Panc1 (cell line): ENCODE data around the gene FANCC.

Experiments
- POLR2AphosphoS5 ChIP-seq: IDR thresholded peaks from 2 replicates; pipeline ENCODE4 v1.6.1; 2012; ENCODE audit warnings: mild to moderate bottlenecking, low read depth, low read length, moderate library complexity
- SIN3A ChIP-seq: IDR thresholded peaks from 2 replicates; pipeline ENCODE4 v1.6.1; 2012; ENCODE audit warnings: low read depth, mild to moderate bottlenecking, low read length, moderate library complexity, borderline replicate concordance; ENCODE audit not compliant: insufficient read depth
- TCF7L2 ChIP-seq: IDR thresholded peaks from 2 replicates; pipeline ENCODE4 v1.6.1; 2011; ENCODE audit warnings: mild to moderate bottlenecking, low read depth, low read length, inconsistent platforms
- TF ChIP-seq, protein P1 (sequence below): fragments of 450-650 bp; IDR thresholded peaks from 2 replicates; pipeline ENCODE4 v1.5.1; 2017; ENCODE audit warnings: mild to moderate bottlenecking
- TF ChIP-seq, protein P2 (sequence below), 2 experiments: IDR thresholded peaks; 2 replicates each; pipeline ENCODE4 v1.6.1; 2011 to 2012; ENCODE audit warnings: low read depth in 2 of 2, control low read depth in 1 of 2, low read length in 1 of 2, mild to moderate bottlenecking in 1 of 2, moderate library complexity in 1 of 2; ENCODE audit not compliant: insufficient read depth in 1 of 2

DNA sequence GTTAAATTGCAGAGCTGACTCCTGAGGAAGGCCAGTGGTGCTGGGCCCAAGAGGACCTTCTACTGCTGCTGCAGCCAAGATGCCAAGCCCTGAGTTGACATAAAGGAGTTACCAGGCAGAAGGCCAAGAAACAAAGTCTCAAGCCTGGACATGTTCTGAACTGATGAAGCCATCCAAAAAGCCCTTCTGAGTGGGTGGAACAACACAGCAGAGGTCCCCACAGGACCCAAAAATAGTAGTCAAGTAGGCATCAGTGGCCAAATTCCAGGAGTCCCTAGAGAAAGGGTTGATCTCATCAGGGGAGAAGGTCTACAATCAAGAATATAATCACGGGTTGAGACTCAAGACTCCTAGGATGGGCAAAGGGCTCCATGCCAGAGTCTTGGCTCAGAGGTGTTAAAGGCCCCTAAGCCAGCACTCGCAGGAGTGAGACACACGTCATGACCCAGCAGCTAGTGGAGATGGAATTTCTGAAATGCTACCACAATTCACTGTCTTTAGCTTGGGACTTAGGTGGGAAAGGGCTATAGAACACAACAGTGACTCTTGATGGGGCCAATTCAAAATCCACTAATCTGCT is 119.7 kb downstream of the FANCC start:
- TF ChIP-seq POLR2AphosphoS5 (no peak), TCF7L2 (no peak), SIN3A (no peak)
- TF ChIP-seq, protein P1, sequence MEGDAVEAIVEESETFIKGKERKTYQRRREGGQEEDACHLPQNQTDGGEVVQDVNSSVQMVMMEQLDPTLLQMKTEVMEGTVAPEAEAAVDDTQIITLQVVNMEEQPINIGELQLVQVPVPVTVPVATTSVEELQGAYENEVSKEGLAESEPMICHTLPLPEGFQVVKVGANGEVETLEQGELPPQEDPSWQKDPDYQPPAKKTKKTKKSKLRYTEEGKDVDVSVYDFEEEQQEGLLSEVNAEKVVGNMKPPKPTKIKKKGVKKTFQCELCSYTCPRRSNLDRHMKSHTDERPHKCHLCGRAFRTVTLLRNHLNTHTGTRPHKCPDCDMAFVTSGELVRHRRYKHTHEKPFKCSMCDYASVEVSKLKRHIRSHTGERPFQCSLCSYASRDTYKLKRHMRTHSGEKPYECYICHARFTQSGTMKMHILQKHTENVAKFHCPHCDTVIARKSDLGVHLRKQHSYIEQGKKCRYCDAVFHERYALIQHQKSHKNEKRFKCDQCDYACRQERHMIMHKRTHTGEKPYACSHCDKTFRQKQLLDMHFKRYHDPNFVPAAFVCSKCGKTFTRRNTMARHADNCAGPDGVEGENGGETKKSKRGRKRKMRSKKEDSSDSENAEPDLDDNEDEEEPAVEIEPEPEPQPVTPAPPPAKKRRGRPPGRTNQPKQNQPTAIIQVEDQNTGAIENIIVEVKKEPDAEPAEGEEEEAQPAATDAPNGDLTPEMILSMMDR: no peak
- TF ChIP-seq, protein P2, sequence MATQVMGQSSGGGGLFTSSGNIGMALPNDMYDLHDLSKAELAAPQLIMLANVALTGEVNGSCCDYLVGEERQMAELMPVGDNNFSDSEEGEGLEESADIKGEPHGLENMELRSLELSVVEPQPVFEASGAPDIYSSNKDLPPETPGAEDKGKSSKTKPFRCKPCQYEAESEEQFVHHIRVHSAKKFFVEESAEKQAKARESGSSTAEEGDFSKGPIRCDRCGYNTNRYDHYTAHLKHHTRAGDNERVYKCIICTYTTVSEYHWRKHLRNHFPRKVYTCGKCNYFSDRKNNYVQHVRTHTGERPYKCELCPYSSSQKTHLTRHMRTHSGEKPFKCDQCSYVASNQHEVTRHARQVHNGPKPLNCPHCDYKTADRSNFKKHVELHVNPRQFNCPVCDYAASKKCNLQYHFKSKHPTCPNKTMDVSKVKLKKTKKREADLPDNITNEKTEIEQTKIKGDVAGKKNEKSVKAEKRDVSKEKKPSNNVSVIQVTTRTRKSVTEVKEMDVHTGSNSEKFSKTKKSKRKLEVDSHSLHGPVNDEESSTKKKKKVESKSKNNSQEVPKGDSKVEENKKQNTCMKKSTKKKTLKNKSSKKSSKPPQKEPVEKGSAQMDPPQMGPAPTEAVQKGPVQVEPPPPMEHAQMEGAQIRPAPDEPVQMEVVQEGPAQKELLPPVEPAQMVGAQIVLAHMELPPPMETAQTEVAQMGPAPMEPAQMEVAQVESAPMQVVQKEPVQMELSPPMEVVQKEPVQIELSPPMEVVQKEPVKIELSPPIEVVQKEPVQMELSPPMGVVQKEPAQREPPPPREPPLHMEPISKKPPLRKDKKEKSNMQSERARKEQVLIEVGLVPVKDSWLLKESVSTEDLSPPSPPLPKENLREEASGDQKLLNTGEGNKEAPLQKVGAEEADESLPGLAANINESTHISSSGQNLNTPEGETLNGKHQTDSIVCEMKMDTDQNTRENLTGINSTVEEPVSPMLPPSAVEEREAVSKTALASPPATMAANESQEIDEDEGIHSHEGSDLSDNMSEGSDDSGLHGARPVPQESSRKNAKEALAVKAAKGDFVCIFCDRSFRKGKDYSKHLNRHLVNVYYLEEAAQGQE (IDR thresholded peaks at IDR 0.05; ENCODE audit: insufficient read depth in 1 of 2, low read depth in 2 of 2, low read length in 1 of 2): no peak
